Esophagus squamous epithelium (tissue), 5 donors: ENCODE measurements around the gene ATP13A5. TPM values are rescaled to one million over a fixed set of nuclear protein-coding genes. Genes with fewer than 3 reads are reported as not detected.
A peak's percentile ranks its signal among the peaks of the same experiment; 100 is the strongest.

Source experiments
- DNase-seq: peaks from one replicate; lab custom pipeline; 2025; lab: John Stamatoyannopoulos, UW
- H3K27ac ChIP-seq, 4 donors: fragments of 200-600 bp; sonication (generic); one replicate each; pipeline ENCODE4 v1.5.1; 2016 to 2019; ENCODE audit warnings: mild to moderate bottlenecking in 1 of 4
- H3K27me3 ChIP-seq, 4 donors: fragments of 200-600 bp; sonication (generic); 1 replicate in 3 of 4; 2 replicates in 1 of 4; pipeline versions ENCODE4 v1.5.1 to v1.6.0; 2017 to 2021; ENCODE audit warnings: antibody characterized with exemption in 1 of 4
- H3K36me3 ChIP-seq, 3 donors: fragments of 200-600 bp; sonication (generic); one replicate each; pipeline ENCODE4 v1.5.1; 2016 to 2019
- H3K4me1 ChIP-seq, 3 donors: fragments of 200-600 bp; sonication (generic); one replicate each; pipeline ENCODE4 v1.5.1; 2017 to 2019
- H3K4me3 ChIP-seq, 4 donors: fragments of 200-600 bp; sonication (generic); 1 replicate in 3 of 4; 2 replicates in 1 of 4; pipeline ENCODE4 v1.5.1; 2016 to 2019; ENCODE audit warnings: mild to moderate bottlenecking in 2 of 4, moderate library complexity in 1 of 4
- H3K9me3 ChIP-seq, 3 donors: fragments of 200-600 bp; sonication (generic); one replicate each; pipeline ENCODE4 v1.5.1; 2016 to 2019
- CTCF ChIP-seq, 6 experiments: fragments of 450-650 bp in 4 of 6; fragments of 200-600 bp in 2 of 6; sonication (generic) in 2 of 6; IDR thresholded peaks; one replicate each; pipeline ENCODE4 v1.5.1; 2016 to 2019; ENCODE audit warnings: antibody characterized with exemption in 6 of 6, mild to moderate bottlenecking in 4 of 6, moderate library complexity in 4 of 6
- POLR2A ChIP-seq, 4 donors: fragments of 450-650 bp; IDR thresholded peaks; one replicate each; pipeline ENCODE4 v1.6.1; 2017; ENCODE audit warnings: antibody characterized with exemption in 4 of 4, mild to moderate bottlenecking in 4 of 4, moderate library complexity in 3 of 4
- WGBS, 2 donors: methylation state at CpG; one replicate each; pipeline ENCODE4 v1.1.5; 2018; 5-methylcytosine and 5-hydroxymethylcytosine counted together
- intact Hi-C: fragments of 100-400 bp; cut with DNase I; formaldehyde crosslinking; loops from one replicate; pipeline ENCODE4 v1.15.0; 2022
- total RNA-seq, 4 donors: library from RNA; depleted of rRNA; stranded (reverse); fragments of >200 nt; gene quantifications; one replicate each; pipeline ENCODE4 v1.1.0, GENCODE V29; 2016
- donor health status: DM: yes; HTN: yes; CAD: no.

The ATP13A5 gene
- total RNA-seq, 4 donors from 2014 or later: 0.19 to 0.85 (median 0.48) TPM

GRCh38 chr3:193403307-193403706 is 24.8 kb upstream of the ATP13A5 start:
- Histone ChIP-seq H3K36me3 (no peaks in the 10 kb centered on the region), H3K27ac (no peak overlapping the region), H3K27me3 (no peaks in the 10 kb centered on the region), H3K4me1 (peaks cover 0 to 39% (median 0%) of the 10 kb centered on the region in 3 donors), H3K9me3 (no peaks in the 10 kb centered on the region), H3K4me3 (no peak overlapping the region)
- TF ChIP-seq POLR2A (IDR thresholded peaks at IDR 0.05) (no peak), CTCF (IDR thresholded peaks at IDR 0.05) (no peak)
- intact Hi-C loops: no loop called here
- DNase-seq: no peak
- 36 to 52% methylated on average over 2 of the region's 2 CpGs for whole genome bisulfite sequencing, 2 donors

GRCh38 chr3:193400304-193400703 is 21.8 kb upstream of the ATP13A5 start:
- no peaks in the 10 kb centered on the region for H3K36me3 ChIP-seq
- no peaks in the 10 kb centered on the region for H3K9me3 ChIP-seq
- no peak for TF ChIP-seq CTCF (IDR thresholded peaks at IDR 0.05)
- no peak for TF ChIP-seq POLR2A (IDR thresholded peaks at IDR 0.05)
- peak overlapping the region; percentile 2 to 64 (median 52) for H3K27ac ChIP-seq
- H3K4me3 ChIP-seq: no peak overlapping the region
- DNase-seq: no peak
- H3K4me1 ChIP-seq: peaks cover 0 to 39% (median 0%) of the 10 kb centered on the region in 3 donors
- intact Hi-C loops: no loop called here
- H3K27me3 ChIP-seq: no peaks in the 10 kb centered on the region

GRCh38 chr3:193396451-193397244 is 18.1 kb upstream of the ATP13A5 start:
- Histone ChIP-seq H3K27ac (no peak overlapping the region), H3K4me1 (peaks cover 0 to 31% (median 5%) of the 10 kb centered on the region in 3 donors), H3K36me3 (no peaks in the 10 kb centered on the region), H3K27me3 (no peaks in the 10 kb centered on the region), H3K9me3 (no peaks in the 10 kb centered on the region), H3K4me3 (no peak overlapping the region)
- intact Hi-C loops: no loop called here
- 72% methylated on average over 3 to 5 of the region's 7 CpGs for WGBS, 2 donors
- TF ChIP-seq POLR2A (IDR thresholded peaks at IDR 0.05) (no peak), CTCF (IDR thresholded peaks at IDR 0.05) (no peak)
- no peak for DNase-seq

- H3K36me3 ChIP-seq: no peaks in the 10 kb centered on the region
- WGBS, 2 donors: 0 to 9% methylated on average over 1 to 3 of the region's 3 CpGs
- peaks cover 0 to 12% (median 5%) of the 10 kb centered on the region in 3 donors for H3K4me1 ChIP-seq
- DNase-seq: no peak
- no peak for TF ChIP-seq CTCF (IDR thresholded peaks at IDR 0.05)
- TF ChIP-seq POLR2A (IDR thresholded peaks at IDR 0.05): no peak
- H3K27me3 ChIP-seq: no peaks in the 10 kb centered on the region
- H3K9me3 ChIP-seq: no peaks in the 10 kb centered on the region
- H3K27ac ChIP-seq: peak overlapping the region in 1 of 4 donors; percentile 34
- intact Hi-C loops: no loop called here
- H3K4me3 ChIP-seq: no peak overlapping the region
Measured at GRCh38 chr3:193391902-193392301, 13.3 kb upstream of the ATP13A5 start.

- TF ChIP-seq CTCF (IDR thresholded peaks at IDR 0.05): no peak
- TF ChIP-seq POLR2A (IDR thresholded peaks at IDR 0.05): no peak
- no peak overlapping the region for H3K4me3 ChIP-seq
- 44 to 76% methylated on average over 2 of the region's 2 CpGs for WGBS, 2 donors
- peaks cover 0 to 12% (median 5%) of the 10 kb centered on the region in 3 donors for H3K4me1 ChIP-seq
- H3K36me3 ChIP-seq: no peaks in the 10 kb centered on the region
- H3K27ac ChIP-seq: no peak overlapping the region
- H3K27me3 ChIP-seq: no peaks in the 10 kb centered on the region
- no peaks in the 10 kb centered on the region for H3K9me3 ChIP-seq
- no peak for DNase-seq
- intact Hi-C loops: no loop called here
Measured at GRCh38 chr3:193389335-193389734, 10.8 kb upstream of the ATP13A5 start.
